ENCODE results near the gene SMIM26.
A peak's percentile ranks its signal among the peaks of the same experiment; 100 is the strongest.
"Not testable (repeated sequence)": the region's sequence is repeated elsewhere in the genome, so short reads cannot be mapped to it uniquely, and the experiment has no call there.

The SMIM26 gene

DNA sequence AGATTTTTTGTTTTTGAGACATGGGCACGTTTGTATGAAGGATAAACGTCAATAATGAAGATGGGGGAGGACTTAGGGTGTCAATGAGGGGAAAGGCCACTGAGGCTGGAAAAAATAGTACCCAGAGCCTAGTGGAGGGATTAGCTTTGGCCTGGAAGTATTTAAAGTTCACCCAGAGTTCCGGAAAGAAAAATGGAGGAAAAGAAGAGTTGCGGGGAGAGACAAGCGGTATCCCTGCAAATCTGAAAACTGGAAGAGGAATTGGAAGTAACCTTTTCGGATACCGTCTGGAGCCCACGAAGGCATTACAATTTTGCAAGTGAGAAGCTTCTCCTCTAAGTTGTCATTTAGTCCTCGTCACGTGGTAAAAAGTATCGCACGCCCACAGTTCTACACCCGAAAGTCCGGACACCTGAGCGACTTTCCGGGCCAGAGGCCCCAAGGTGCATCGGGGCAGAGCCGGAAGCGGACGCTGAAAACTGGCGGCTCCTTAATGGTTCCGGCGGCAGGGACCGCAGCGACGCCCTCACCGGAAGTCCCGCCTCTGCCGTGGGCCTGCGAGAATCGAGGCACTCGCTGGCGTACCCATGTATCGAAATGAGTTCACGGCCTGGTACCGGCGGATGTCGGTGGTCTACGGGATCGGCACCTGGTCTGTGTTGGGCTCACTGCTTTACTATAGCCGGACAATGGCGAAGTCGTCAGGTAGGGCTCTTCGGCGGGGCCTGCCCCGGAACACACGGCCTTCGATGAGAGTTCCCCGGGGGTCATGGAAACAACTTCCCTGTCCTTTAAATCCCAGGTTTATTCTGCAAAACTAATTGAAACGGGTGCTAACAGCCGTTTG lies at the start of gene SMIM26:
Gene SMIM26, plus strand, starts transcription at position 541 of the 847 bp plus-strand sequence. Its CDS starts 47 bp downstream, at position 588.
- TF ChIP-seq, protein P1, sequence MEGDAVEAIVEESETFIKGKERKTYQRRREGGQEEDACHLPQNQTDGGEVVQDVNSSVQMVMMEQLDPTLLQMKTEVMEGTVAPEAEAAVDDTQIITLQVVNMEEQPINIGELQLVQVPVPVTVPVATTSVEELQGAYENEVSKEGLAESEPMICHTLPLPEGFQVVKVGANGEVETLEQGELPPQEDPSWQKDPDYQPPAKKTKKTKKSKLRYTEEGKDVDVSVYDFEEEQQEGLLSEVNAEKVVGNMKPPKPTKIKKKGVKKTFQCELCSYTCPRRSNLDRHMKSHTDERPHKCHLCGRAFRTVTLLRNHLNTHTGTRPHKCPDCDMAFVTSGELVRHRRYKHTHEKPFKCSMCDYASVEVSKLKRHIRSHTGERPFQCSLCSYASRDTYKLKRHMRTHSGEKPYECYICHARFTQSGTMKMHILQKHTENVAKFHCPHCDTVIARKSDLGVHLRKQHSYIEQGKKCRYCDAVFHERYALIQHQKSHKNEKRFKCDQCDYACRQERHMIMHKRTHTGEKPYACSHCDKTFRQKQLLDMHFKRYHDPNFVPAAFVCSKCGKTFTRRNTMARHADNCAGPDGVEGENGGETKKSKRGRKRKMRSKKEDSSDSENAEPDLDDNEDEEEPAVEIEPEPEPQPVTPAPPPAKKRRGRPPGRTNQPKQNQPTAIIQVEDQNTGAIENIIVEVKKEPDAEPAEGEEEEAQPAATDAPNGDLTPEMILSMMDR (IDR thresholded peaks at IDR 0.05; ENCODE audit: control extremely low read depth, extremely low read depth, low read depth, missing control alignments) = no peak
- ChIA-PET POLR2A (no interaction called here), CTCF (interaction anchor here (1.8 kb wide), 1 partner anchor 11 kb away, joined by 4 read pairs; no protein-coding TSS in a partner anchor)
- DNase-seq (ENCODE audit: extremely low spot score) = peak; percentile 95

DNA sequence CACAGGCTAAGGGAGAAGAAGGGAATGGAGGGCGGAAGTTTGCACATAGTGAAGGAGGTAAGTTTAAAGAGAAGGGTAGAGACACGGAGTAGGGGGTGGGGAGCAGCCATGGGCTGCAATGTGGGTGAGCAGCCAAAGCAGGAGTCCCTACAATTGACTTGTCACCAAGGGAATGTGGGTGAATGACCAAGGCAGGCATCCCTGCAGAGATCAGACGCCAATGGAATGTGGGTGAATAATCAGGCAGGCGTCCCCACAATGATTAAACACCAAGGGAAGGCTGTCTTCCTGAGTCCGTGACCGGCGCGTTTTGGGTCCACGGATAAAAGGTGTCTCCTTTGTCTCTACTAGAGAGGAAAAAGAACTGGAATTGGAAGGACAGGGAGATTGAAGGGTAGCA lies 45.2 kb upstream of the SMIM26 start:
- CTCF ChIA-PET; DNase-seq (ENCODE audit: extremely low spot score); POLR2A ChIA-PET: not testable (repeated sequence)

GRCh38 chr20:18523066-18523465 lies 44.2 kb upstream of the SMIM26 start:
- ChIA-PET CTCF (no interaction called here), POLR2A (no interaction called here)
- TF ChIP-seq, protein P1 (IDR thresholded peaks at IDR 0.05; ENCODE audit: control extremely low read depth, extremely low read depth, low read depth, missing control alignments) = no peak
- DNase-seq (ENCODE audit: extremely low spot score) = no peak

GRCh38 chr20:18524646-18525045 lies 42.6 kb upstream of the SMIM26 start:
- CTCF ChIA-PET = interaction anchor here (0.6 to 1.0 kb wide), 2 partner anchors 14 to 17 kb away, joined by 3 read pairs; partner anchors contain the start of gene SEC23B
- TF ChIP-seq, protein P1 (IDR thresholded peaks at IDR 0.05; ENCODE audit: control extremely low read depth, extremely low read depth, low read depth, missing control alignments) = no peak
- POLR2A ChIA-PET = no interaction called here
- no peak for DNase-seq (ENCODE audit: extremely low spot score)

DNA sequence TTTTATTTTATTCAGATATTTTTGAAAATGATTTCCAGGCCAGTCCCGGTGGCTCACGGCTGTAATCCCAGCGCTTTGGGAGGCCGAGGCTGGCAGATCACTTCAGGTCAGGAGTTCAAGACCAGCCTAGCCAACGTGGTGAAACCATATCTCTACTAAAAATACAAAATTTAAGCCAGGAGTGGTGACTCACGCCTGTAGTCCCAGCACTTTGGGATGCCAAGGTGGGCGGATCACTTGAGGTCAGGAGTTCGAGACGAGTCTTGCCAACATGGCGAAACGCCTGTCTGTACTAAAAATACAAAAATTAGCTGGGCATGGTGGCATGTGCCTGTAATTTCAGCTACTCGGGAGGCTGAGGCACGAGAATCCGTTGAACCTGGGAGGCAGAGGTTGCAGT lies 40.5 kb upstream of the SMIM26 start:
- DNase-seq (ENCODE audit: extremely low spot score); POLR2A ChIA-PET: not testable (repeated sequence)
- CTCF ChIA-PET = interaction anchor here (0.7 to 1.4 kb wide), 2 partner anchors 12 to 16 kb away, joined by 3 to 7 read pairs; no protein-coding TSS in a partner anchor

DNA sequence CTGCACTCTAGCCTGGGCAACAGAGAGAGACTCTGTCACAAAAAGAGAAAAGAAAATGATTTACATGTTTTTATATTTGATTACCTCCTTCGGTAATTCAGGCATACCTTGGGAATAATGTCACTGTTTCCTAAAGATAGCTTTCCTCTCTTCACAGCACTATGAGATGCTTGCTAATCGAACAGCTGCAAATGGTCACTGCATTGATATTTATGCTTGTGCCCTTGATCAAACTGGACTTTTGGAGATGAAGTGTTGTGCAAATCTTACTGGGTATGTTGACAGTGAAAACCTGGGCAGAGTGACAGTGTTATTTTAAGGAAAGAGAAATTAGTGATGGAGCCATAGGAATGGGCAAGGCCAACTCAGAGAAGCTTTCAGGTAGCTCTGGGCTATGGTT lies 39.9 kb upstream of the SMIM26 start:
- DNase-seq (ENCODE audit: extremely low spot score) = no peak
- ChIA-PET CTCF (interaction anchor here (0.7 kb wide), 1 partner anchor 15 kb away, joined by 3 read pairs; no protein-coding TSS in a partner anchor), POLR2A (no interaction called here)
- TF ChIP-seq, protein P1 (IDR thresholded peaks at IDR 0.05; ENCODE audit: control extremely low read depth, extremely low read depth, low read depth, missing control alignments) = no peak

DNA sequence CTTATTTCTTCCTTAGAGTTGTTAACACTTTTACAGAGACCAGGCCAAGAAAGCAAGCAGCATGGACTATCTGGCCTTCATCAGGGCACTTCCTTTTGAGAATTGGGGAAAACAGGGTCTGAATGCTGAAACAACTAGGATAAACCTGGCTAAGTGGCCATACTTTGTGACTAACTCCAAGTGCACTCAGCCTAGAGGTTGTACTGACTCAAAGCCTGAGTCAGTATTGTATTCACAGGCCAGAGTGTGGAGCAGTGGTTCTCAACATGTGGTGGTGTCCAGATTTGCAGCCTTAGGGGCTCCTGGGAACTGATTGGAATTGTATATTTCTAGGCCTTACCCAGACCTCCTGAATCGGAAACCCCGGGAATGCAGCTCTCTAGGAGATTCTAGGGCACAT lies 39.4 kb upstream of the SMIM26 start:
- DNase-seq (ENCODE audit: extremely low spot score) = no peak
- TF ChIP-seq, protein P1 (IDR thresholded peaks at IDR 0.05; ENCODE audit: control extremely low read depth, extremely low read depth, low read depth, missing control alignments) = no peak
- ChIA-PET POLR2A (interaction anchor here (1.3 kb wide), 1 partner anchor 20 kb away, joined by 5 read pairs; the partner anchor contains the start of gene SEC23B), CTCF (interaction anchor here (1.5 to 1.7 kb wide), 2 partner anchors 19 to 32 kb away, joined by 4 read pairs; no protein-coding TSS in a partner anchor)
